ENCODE results near the gene DNM3. TPM values are rescaled to one million over a fixed set of nuclear protein-coding genes. Genes with fewer than 3 reads are reported as not detected.

DNM3 gene
- total RNA-seq, 1 experiment from 2014 or later: 1.2 TPM

DNA sequence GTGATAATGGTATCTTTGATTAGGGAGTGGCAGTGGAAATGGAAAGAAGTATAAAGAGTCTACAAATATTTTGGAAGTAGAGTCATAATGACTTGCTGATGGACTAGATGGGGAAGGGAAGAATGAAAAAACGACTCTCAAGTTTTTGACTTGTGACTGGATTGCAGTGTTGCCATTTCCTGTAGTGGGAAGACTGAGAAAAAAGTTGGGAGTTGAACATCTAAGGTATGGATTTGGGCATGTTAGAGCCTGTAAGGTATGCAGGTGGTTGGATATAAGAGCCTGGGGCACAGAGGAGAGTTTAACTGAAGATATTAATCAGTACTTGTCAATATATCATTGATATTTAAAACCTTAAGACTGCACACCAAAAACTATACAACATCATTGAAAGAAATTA lies 19.4 kb downstream of the DNM3 start:
- CTCF ChIA-PET: no interaction called here
- Mint-ChIP-seq H3K4me3 (ENCODE audit: low read depth, unreplicated experiment) (no peak overlapping the region), H3K9me3 (ENCODE audit: low read depth, unreplicated experiment) (peaks cover 4% of the 10 kb centered on the region), H3K4me1 (ENCODE audit: low read depth, unreplicated experiment) (no peaks in the 10 kb centered on the region), H3K36me3 (ENCODE audit: insufficient read depth, unreplicated experiment) (no peaks in the 10 kb centered on the region), H3K27ac (ENCODE audit: unreplicated experiment) (no peak overlapping the region), H3K27me3 (ENCODE audit: unreplicated experiment) (peaks cover 40% of the 10 kb centered on the region)
- BruUV-seq (replicated peaks): no TSS peak
- TF ChIP-seq, protein P1, sequence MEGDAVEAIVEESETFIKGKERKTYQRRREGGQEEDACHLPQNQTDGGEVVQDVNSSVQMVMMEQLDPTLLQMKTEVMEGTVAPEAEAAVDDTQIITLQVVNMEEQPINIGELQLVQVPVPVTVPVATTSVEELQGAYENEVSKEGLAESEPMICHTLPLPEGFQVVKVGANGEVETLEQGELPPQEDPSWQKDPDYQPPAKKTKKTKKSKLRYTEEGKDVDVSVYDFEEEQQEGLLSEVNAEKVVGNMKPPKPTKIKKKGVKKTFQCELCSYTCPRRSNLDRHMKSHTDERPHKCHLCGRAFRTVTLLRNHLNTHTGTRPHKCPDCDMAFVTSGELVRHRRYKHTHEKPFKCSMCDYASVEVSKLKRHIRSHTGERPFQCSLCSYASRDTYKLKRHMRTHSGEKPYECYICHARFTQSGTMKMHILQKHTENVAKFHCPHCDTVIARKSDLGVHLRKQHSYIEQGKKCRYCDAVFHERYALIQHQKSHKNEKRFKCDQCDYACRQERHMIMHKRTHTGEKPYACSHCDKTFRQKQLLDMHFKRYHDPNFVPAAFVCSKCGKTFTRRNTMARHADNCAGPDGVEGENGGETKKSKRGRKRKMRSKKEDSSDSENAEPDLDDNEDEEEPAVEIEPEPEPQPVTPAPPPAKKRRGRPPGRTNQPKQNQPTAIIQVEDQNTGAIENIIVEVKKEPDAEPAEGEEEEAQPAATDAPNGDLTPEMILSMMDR (IDR thresholded peaks at IDR 0.05; ENCODE audit: unreplicated experiment): no peak
- intact Hi-C loops (cut with micrococcal nuclease; ENCODE audit: unreplicated experiment): no loop called here
- no peak for DNase-seq

GRCh38 chr1:171863531-171863930 lies 22.2 kb downstream of the DNM3 start:
- Mint-ChIP-seq H3K36me3 (ENCODE audit: insufficient read depth, unreplicated experiment) (no peaks in the 10 kb centered on the region), H3K27ac (ENCODE audit: unreplicated experiment) (no peak overlapping the region), H3K9me3 (ENCODE audit: low read depth, unreplicated experiment) (peaks cover 4% of the 10 kb centered on the region), H3K27me3 (ENCODE audit: unreplicated experiment) (peaks cover 19% of the 10 kb centered on the region), H3K4me1 (ENCODE audit: low read depth, unreplicated experiment) (no peaks in the 10 kb centered on the region), H3K4me3 (ENCODE audit: low read depth, unreplicated experiment) (no peak overlapping the region)
- no peak for DNase-seq
- no TSS peak for BruUV-seq (replicated peaks)
- intact Hi-C loops (cut with micrococcal nuclease; ENCODE audit: unreplicated experiment): no loop called here
- TF ChIP-seq, protein P1 (IDR thresholded peaks at IDR 0.05; ENCODE audit: unreplicated experiment): no peak
- CTCF ChIA-PET: no interaction called here

DNA sequence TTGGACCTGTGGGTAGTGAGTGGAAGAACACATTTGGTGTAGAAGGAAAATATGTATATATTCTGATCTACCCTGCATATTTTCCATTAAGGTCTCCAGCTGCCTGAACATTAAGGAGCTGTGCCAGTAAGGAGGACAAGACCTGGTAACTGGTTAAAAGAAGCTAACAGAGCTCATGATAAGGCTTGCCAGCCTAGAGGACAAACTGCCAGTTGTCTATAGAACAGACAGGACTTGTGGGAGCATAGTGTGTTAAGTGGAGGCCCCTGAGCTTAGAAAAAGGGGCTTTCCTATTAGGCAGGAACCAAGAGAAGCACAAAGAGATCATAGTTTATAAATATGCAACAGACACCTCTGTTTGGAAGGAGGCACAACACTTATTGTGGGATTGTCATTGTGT lies 23.0 kb downstream of the DNM3 start:
- DNase-seq: no peak
- Mint-ChIP-seq H3K27me3 (ENCODE audit: unreplicated experiment) (peaks cover 15% of the 10 kb centered on the region), H3K4me1 (ENCODE audit: low read depth, unreplicated experiment) (no peaks in the 10 kb centered on the region), H3K4me3 (ENCODE audit: low read depth, unreplicated experiment) (no peak overlapping the region), H3K27ac (ENCODE audit: unreplicated experiment) (no peak overlapping the region), H3K36me3 (ENCODE audit: insufficient read depth, unreplicated experiment) (no peaks in the 10 kb centered on the region), H3K9me3 (ENCODE audit: low read depth, unreplicated experiment) (peaks cover 4% of the 10 kb centered on the region)
- BruUV-seq (replicated peaks): no TSS peak
- CTCF ChIA-PET: interaction anchor here (0.6 kb wide), 1 partner anchor 61 kb away, joined by 6 read pairs; no protein-coding TSS in a partner anchor
- intact Hi-C loops (cut with micrococcal nuclease; ENCODE audit: unreplicated experiment): no loop called here
- TF ChIP-seq, protein P1 (IDR thresholded peaks at IDR 0.05; ENCODE audit: unreplicated experiment): no peak

DNA sequence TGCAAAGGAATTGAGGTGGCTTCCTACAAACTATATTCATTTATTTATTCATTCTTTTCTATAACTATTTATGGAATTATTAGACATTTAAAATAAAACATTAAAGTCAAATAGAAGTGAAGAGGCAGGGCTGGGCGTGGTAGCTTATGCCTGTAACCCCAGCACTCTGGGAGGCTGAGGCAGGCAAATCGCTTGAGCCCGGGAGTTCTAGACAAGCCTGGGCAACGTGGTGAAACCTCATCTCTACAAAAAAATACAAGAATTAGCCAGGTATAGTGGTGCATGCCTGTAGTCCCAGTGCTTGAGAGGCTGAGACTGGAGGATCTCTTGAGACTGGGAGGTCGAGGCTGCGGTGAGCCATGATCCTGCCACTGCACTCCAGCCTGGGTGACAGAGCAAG lies 23.8 kb downstream of the DNM3 start:
- intact Hi-C loops (cut with micrococcal nuclease; ENCODE audit: unreplicated experiment): loop anchor here (5.0 kb wide), 1 partner anchor 47 kb away; no protein-coding TSS in a partner anchor
- H3K27ac Mint-ChIP-seq (ENCODE audit: unreplicated experiment): no peak overlapping the region
- peaks cover 15% of the 10 kb centered on the region for H3K27me3 Mint-ChIP-seq (ENCODE audit: unreplicated experiment)
- CTCF ChIA-PET: no interaction called here
- H3K36me3 Mint-ChIP-seq (ENCODE audit: insufficient read depth, unreplicated experiment): no peaks in the 10 kb centered on the region
- no peak overlapping the region for H3K4me3 Mint-ChIP-seq (ENCODE audit: low read depth, unreplicated experiment)
- no peaks in the 10 kb centered on the region for H3K4me1 Mint-ChIP-seq (ENCODE audit: low read depth, unreplicated experiment)
- H3K9me3 Mint-ChIP-seq (ENCODE audit: low read depth, unreplicated experiment): peaks cover 4% of the 10 kb centered on the region
- no TSS peak for BruUV-seq (replicated peaks)
- DNase-seq: no peak
- TF ChIP-seq, protein P1 (IDR thresholded peaks at IDR 0.05; ENCODE audit: unreplicated experiment): no peak
